MV-4-11 (cell line): ENCODE results near the gene MUSTN1.

Source experiments
- DNase-seq: peaks from one replicate; lab custom pipeline; 2025; lab: John Stamatoyannopoulos, UW

The MUSTN1 gene

GRCh38 chr3:52834871-52835501 lies at the start of gene MUSTN1:
TSS of gene MUSTN1 (minus strand) at chr3:52835019. CDS start at chr3:52834948, 71 bp downstream.
- DNase-seq: no peak

- DNase-seq: no peak
Observed at GRCh38 chr3:52882377-52882776, 47.6 kb upstream of the MUSTN1 start.

GRCh38 chr3:52881871-52882270 lies 47.1 kb upstream of the MUSTN1 start:
- no peak for DNase-seq

- DNase-seq: peak; percentile 21
Observed at GRCh38 chr3:52880474-52880873, 45.7 kb upstream of the MUSTN1 start.

DNA sequence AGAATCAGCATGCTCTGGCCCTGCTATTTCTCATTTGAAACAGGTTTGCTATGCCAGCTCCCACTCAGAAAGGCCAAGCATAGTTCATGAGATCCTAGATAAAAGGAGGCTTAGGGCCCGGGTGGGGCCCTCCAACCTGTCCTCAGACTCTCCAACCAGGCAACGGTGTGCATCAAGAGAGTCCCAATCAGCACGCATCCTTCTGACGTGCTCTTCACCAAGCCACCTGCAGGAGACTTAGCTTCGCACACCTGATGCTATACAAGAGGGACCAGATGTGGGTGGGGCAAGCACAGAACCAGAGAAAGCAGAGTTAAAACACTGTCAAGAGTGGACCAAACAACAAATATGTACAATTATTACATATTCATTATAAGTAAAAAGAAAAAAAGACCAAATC lies 45.2 kb upstream of the MUSTN1 start:
- no peak for DNase-seq

DNA sequence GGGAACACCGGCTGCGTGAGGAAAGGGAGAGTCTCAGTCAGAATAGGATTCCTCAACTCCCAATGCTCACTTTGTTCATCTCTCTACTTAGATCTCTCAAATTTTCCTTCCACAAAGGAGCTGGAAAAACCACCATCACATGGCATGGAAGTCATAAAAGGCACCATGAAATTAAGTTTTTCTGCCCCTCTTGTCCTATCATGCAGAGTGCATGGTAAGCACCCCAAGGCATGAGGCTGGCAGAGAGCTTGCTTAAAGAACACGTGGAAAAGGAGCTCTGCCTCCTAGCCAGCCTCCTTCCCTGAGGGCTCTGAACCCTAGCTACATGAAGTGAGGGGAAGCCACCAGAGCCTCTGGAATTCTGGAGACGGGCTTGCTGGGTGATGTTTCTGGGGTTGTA lies 44.8 kb upstream of the MUSTN1 start:
- DNase-seq: no peak

- DNase-seq: no peak
Observed at GRCh38 chr3:52879090-52879489, 44.3 kb upstream of the MUSTN1 start.

GRCh38 chr3:52877085-52877484 lies 42.3 kb upstream of the MUSTN1 start:
- no peak for DNase-seq

- DNase-seq: peak; percentile 61
Observed at GRCh38 chr3:52874864-52875587, 40.2 kb upstream of the MUSTN1 start.

DNA sequence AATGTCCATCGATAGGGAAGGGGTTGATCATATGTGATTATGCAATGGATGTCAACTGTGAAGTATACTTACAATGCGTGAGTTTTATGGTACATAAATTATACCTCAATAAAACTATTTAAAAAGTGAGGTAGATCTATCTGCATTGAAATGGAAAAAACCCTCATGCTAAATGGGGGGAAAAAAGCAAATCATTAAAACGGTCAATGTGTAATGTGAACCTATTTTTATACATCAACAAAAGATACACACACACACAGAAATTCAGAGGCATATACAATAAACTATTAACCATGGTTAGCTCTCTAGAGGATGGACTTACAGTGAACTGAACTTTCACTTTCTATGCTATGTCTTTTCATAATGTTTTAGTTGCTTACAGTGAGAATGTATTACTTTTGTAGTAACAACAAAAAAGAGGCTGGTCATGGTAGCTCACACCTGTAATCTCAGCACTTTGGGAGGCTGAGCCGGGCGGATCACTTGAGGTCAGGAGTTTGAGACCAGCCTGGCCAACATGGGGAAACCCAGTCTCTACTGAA lies 39.4 kb upstream of the MUSTN1 start:
- DNase-seq: no peak

- peak; percentile 31 for DNase-seq
Observed at GRCh38 chr3:52873433-52874159, 38.8 kb upstream of the MUSTN1 start.

DNA sequence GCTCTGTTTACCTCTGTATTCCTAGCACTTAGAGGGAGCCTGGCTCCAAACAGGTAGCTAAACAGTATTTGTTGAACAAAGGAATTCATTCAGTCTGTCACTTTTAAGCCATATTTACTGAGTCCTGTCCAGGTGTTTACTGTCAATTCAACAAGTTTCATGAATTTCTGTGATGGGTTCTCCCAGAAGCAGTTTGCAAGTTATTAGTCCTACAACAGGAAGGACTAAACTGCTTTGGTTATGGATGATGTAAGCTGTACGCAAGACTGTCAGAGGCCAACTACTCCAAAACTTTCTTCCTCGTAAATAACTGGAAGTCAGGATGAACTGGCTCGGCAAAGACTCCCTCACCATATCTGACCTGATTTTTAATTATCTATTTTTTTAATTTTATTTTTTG lies 37.4 kb upstream of the MUSTN1 start:
- peak; percentile 13 for DNase-seq

DNA sequence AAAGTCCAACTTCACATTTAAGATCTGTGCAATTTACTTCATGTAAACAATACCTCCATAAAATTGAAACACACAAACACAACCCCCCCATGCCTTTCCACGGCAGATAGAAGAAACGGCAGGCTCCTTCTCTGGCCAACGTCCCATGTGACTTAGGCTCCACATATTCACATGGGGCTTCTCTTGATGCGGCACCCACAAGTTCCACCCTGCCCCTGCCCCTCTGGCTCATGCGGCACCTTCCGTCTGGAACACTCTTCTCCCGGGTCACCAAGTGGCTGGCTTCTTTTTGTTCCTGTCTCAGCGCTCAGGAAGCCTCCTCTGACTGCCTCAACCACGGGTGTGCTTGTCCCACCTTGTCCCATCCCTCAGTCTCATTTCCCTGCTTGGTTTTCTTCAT lies 36.9 kb upstream of the MUSTN1 start:
- DNase-seq: no peak

DNA sequence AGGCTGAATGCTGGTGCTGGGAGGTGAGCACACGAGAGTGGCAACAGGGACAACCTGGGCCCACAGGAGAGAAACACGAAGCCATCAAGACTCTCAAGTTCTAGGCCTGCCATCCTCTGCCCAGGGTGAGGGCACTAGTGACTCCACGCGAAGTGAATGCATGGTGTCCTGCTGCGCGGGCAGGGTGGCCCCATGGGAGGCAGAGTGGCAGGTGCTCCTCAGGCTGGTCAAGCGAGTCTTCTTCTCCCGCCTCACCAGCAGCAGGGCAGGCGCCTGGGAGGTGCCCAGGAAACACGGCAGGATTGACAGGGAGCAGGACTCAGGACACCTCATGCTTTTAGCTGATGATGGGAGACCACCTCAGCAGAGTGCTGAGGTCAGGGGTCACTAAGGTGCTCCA lies 35.7 kb upstream of the MUSTN1 start:
- DNase-seq: no peak

DNA sequence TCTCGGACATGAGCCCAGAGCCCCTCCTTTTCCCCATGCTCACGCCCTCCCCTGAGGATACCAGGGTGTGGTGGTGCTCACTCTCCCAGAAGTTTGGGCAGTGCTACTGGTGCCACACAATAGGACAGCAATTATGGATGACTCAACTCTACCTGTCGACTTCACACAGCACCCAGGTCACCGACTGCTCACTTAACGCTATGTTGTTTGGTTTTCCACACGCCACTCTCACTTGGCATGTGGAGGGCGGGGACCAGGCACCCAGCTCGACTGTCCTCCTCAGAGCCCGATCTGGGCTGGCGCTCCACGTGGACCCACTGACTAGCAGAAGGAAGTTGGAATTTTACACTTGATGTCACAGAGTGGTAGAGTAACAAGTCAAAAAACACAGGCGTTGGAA lies 31.6 kb upstream of the MUSTN1 start:
- no peak for DNase-seq

DNA sequence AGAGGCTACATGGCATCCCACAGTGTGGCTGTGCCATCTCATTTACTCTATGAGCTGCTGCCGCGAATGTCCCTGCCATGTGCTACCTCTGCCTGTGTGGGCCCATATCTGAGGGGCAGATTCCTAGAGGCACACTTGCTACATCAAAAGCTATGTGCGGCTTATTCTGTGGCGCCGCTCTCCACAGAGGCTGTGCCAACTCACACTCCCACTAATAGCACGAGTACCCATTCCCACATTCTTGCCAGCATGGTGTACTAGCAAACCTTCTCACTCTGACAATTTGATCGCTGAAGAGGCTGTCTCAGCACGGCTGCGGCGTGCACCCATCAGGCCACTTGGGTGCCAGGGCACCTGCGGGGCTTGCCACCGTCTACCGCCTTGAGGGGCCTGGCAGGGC lies 31.2 kb upstream of the MUSTN1 start:
- no peak for DNase-seq

GRCh38 chr3:52860424-52860768 lies 25.6 kb upstream of the MUSTN1 start:
- no peak for DNase-seq

DNA sequence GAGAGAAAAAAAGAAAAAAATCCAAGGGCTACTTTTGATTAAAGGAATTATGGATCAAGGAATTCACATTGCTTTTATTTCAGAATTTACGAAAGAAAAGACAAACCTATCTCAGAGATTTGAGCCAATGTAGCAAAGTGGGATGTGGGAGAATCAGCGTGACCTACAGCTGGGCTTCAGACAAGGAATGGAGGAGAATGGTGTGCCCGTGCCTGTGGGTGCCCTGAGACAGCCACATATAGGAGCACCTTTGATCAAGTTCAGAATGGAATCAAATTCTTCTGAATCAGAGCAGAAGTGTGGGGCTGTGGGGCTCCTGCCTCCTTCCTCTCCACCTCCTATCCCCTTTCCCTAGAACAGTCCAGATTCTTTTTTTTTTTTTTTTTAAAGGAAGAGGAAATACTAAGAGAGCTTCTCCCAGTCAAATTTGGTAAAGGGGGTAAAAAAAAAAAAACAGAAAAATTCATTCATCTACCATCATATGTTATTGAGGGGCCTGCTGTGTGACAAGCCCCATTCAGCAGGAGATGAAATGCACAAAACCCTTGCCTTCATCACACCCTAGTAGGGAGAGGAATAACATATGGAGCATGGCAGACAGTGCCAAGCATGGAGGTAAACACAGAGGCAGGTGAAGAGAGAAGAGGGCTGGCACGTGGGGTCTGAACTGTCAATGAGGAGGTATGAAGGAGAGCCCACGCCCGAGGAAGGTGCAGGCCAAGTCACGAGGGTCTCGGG lies 25.0 kb upstream of the MUSTN1 start:
- no peak for DNase-seq

- no peak for DNase-seq
Observed at GRCh38 chr3:52857864-52858263, 23.0 kb upstream of the MUSTN1 start.

GRCh38 chr3:52857133-52857532 lies 22.3 kb upstream of the MUSTN1 start:
- no peak for DNase-seq

DNA sequence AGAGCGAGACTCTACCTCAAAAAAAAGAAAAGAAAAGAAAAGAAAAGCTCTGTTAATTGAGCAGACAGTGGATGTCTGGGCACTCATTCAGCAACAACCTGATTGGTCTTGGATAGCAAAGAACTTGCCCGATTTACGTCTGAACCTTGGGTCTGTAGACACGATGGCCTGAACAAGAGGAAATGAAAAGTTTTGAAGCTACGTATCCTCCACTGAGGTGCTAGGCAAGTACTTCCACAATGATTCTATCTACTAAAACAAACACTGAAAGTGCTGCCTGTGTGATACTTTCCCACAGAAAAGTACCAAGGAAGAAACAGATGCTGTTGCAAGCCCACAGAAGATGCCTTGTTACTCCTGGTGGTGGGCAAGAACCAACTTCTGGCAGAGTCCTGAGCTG lies 21.8 kb upstream of the MUSTN1 start:
- DNase-seq: no peak

- no peak for DNase-seq
Observed at GRCh38 chr3:52854013-52854412, 19.2 kb upstream of the MUSTN1 start.
